ENCODE data around the gene ZNF740.

The ZNF740 gene

DNA sequence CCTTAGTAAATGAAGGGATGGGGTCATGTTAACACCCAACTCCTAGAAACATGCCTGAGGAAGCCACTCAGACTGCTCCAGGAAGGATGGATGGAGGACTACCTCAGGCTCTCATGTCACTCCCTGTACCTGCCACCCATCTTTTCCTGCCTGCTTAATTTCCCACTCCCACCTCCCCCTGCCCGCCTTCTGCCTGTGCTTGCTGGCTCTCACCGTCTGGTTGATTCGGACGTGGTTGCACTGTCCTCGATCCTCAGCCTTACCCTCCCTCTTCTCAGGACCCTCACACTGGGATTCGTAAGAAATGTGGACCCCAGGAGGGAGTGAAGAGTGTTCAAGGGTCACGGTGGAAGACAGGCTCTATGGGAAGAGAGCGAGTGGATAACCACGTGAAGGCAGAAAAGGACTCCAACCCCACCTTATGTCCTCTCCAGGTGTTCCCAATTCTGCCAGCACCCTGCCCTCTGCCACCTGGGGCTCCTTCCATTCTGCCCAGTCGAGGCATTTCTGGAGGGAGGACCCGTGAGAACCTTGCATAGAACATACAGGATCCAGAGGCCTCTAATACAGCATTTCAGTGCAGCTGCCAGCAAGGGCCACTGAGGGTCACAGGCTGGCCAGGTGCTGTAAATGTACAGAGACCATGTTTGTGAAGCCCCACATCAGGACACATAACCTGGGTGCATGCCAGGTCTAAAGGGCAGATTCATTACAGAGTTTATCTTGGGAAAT is 13.6 kb downstream of the ZNF740 start:
- no peak overlapping the region for H3K4me3 ChIP-seq (ENCODE audit: low read depth, low read length)
- DNase-seq (ENCODE audit: low read depth) = no peak
- TF ChIP-seq, protein P1, sequence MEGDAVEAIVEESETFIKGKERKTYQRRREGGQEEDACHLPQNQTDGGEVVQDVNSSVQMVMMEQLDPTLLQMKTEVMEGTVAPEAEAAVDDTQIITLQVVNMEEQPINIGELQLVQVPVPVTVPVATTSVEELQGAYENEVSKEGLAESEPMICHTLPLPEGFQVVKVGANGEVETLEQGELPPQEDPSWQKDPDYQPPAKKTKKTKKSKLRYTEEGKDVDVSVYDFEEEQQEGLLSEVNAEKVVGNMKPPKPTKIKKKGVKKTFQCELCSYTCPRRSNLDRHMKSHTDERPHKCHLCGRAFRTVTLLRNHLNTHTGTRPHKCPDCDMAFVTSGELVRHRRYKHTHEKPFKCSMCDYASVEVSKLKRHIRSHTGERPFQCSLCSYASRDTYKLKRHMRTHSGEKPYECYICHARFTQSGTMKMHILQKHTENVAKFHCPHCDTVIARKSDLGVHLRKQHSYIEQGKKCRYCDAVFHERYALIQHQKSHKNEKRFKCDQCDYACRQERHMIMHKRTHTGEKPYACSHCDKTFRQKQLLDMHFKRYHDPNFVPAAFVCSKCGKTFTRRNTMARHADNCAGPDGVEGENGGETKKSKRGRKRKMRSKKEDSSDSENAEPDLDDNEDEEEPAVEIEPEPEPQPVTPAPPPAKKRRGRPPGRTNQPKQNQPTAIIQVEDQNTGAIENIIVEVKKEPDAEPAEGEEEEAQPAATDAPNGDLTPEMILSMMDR (IDR thresholded peaks at IDR 0.05; ENCODE audit: low read depth, low read length, missing control alignments) = no peak

DNA sequence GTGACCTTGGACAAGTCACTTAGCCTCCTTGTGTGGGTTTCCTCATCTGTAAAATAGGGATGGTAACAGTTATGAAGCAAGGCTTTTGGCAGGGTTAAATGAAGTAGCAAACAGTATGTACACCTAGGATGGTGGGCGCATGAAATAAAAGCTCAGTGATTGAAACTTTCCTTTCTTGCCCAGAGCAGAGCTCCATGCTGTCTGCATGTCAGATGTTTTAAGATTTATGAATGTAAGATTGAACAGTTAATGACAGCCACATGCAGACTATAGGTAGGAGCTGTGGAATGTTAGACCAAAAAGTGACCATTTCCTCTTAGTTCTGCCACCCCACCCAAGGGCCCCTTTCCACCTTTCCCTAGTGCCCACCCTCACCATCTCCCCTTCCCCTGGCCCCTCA is 14.5 kb downstream of the ZNF740 start:
- no peak for DNase-seq (ENCODE audit: low read depth)
- TF ChIP-seq, protein P1 (IDR thresholded peaks at IDR 0.05; ENCODE audit: low read depth, low read length, missing control alignments) = no peak

DNA sequence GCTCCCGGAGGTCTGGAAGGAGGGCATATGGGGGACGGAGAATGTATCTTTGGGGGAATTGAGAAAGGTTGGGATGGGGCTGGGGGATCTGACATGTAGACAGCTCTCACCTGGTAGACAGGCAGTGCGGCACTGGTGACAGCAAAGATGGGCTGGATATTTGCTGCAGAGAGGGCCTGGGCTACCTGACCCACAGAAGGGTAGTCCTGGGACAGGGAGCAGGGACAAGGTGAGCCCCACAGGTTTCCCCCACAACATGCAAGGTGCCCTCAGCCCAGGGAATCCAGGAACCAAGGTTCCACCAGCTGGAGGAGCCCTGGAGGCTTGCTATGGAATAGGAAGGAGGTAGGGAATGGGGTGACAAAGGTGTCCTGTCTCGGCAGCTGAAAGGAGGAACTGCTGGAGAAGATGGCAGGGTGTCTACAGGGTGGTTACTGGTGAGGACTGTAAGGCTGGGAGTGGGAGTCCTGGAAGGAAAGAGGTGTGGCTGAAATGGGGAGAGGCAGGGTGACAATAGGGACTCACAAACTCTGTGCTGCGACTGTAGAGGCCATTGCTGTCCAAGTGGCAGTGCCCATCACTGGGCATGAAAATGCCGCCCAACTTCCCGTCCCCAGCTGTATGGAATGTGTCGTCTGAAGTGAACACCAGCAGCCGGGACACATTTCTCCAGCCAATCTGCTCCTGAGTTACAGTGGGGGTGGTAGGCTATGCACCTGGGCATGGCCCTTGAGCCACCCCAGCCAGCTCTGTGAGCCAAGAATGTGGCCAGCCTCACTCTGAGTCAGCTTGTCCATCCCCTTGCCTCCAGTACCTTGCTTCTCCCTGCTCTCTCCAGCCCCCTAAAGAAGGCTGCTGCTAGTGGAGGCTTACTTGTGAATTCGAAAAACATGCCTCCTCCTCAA is 15.2 kb downstream of the ZNF740 start:
- no peak overlapping the region for H3K4me3 ChIP-seq (ENCODE audit: low read depth, low read length)
- TF ChIP-seq, protein P1 (IDR thresholded peaks at IDR 0.05; ENCODE audit: low read depth, low read length, missing control alignments) = no peak
- no peak for DNase-seq (ENCODE audit: low read depth)

More for the DNA sequence above, 14.5 kb downstream of the ZNF740 start:
- H3K4me3 ChIP-seq (ENCODE audit: low read depth, low read length) = no peak overlapping the region

DNA sequence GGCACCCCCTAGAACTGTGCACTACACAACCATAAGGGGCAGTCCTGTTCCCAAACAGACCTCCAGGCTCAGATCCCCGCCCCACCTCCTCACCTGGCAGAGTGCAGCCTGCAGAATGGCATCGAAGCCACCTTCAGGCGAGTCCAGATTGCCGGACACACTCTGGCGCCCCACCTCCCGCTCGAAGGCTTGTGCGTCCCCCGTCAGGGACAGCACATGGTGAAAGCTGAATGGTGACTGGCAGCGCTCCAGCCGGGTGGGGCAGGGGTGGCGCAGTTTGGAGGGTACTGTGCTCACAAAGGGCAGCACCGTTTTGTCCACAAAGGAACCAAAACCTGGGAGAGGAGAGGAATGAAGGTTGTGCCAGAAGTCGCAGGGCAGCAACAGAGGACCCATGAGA is 16.0 kb downstream of the ZNF740 start:
- no peak overlapping the region for H3K4me3 ChIP-seq (ENCODE audit: low read depth, low read length)
- DNase-seq (ENCODE audit: low read depth) = no peak
- TF ChIP-seq, protein P1 (IDR thresholded peaks at IDR 0.05; ENCODE audit: low read depth, low read length, missing control alignments) = no peak

DNA sequence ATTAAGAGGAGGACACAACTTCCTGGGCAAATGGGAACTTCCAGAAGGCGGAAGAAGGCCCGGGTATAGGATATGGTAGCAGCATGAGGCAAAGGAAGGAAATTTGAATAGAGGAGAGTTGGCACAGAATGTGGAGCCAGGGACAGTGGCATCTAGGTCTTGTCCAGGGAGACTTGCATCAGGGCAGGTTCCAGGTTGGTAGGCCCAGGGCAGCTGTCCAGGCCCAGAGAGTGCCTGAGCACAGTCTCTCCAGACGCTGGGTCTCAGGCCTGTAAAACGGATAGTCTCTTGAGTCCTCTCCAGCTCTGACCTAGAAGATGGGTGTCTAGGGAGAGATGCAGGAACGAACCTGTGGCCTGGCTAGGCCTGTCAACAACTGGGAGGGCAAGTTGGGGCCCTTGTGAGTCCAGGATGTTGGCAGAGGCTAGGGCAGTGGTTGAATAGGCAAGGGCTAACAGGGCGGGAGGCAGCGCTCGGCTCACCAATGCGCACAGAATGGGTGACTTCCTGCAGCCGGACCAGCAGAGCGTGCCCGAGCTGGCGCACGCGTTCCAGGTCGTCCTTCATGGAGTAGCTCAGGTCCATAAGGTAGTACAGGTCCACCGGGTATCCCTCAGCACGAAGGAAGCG is 16.6 kb downstream of the ZNF740 start:
- TF ChIP-seq, protein P1 (IDR thresholded peaks at IDR 0.05; ENCODE audit: low read depth, low read length, missing control alignments) = no peak
- H3K4me3 ChIP-seq (ENCODE audit: low read depth, low read length) = no peak overlapping the region
- DNase-seq (ENCODE audit: low read depth) = no peak

DNA sequence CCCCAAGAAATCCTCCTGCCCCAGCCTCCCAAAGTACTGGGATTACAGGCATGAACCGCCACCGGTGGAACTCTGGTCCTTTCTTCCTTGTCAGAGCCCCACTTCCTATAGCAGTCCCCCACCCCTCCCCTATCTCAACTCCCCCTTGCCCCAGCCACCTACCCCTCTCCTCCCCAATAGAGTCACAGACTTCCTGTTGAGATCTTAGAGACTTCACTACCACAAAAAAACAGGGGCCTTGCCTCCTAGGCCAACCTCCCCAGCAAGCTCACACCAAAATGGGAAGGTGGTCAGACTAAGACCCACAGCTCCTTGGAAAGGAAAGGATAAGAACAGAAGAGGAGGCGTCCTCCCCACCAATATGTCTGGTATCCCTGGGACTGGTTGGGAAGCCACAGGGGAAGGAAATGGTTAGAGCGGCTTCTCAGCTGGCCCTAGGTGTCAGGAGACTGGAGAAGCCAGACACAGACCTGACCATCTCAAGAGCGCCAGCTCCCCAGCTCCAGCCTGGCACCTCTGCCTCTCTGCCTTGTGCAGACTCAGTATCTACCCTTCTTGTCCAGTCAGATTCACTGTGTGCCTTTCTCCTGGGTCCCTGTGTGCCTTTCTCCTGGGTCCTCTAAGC is 18.1 kb downstream of the ZNF740 start:
- H3K4me3 ChIP-seq (ENCODE audit: low read depth, low read length) = no peak overlapping the region
- no peak for DNase-seq (ENCODE audit: low read depth)
- TF ChIP-seq, protein P1 (IDR thresholded peaks at IDR 0.05; ENCODE audit: low read depth, low read length, missing control alignments) = no peak
